ENCODE results near the gene LSP1.

Gene LSP1

DNA sequence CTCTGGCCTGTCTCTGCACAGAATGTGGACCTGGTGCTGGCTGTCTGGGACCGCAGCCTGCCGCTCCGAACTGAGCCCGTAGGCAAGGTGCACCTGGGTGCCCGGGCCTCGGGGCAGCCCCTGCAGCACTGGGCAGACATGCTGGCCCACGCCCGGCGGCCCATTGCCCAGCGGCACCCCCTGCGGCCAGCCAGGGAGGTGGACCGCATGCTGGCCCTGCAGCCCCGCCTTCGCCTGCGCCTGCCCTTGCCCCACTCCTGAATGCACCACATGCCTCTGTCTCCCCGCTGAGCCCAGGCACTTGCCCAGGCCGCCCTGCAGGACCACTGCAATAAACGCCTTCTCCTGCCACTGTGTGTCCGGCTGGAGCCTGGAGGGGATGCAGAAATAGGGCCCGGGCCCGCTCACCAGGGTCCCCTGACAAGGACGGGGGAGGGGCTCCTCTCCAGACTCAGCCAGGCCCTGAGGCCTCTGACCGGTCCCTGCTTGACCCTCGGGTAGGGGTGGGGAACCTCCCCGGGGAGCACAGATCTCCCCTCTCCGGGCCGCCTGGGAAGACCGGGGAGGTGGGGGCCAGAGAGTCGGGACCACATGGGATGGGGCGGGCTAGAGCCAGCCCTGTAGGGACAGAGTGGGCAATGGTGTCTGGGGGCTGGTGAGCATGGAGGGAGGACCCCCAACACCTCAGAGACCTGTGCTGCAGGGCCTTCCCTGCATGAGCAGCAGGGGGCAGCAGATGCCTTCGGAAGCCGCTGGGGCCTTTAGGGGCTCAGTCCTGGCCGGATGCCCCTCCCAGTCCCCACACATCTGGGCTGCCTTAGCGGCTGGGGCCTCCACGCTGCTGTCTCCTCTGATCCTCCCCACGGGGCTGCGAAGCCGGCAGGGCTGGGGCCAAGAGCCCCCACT lies 15.5 kb upstream of the LSP1 start:
- peak; percentile 74 to 85 (median 78) for DNase-seq

DNA sequence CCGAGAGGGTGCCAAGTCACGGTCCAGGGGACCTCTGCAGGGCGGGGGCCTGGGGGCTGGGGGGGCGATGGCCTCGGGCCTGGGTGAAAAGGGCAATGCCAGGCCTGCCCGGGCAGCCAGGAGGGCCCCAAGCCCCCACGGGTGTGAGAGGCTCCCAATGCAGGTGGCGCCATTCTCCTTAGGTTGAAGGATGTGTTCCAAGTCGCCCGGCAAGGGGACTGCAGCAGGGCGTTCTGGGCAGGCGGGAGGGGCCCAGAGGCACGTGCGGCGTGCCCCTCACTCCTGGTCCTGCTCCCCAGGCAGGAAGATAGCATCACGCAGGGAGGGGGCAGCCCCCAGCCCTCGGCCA lies 14.8 kb upstream of the LSP1 start:
- peak in 1 of 4 experiments; percentile 45 for DNase-seq

DNA sequence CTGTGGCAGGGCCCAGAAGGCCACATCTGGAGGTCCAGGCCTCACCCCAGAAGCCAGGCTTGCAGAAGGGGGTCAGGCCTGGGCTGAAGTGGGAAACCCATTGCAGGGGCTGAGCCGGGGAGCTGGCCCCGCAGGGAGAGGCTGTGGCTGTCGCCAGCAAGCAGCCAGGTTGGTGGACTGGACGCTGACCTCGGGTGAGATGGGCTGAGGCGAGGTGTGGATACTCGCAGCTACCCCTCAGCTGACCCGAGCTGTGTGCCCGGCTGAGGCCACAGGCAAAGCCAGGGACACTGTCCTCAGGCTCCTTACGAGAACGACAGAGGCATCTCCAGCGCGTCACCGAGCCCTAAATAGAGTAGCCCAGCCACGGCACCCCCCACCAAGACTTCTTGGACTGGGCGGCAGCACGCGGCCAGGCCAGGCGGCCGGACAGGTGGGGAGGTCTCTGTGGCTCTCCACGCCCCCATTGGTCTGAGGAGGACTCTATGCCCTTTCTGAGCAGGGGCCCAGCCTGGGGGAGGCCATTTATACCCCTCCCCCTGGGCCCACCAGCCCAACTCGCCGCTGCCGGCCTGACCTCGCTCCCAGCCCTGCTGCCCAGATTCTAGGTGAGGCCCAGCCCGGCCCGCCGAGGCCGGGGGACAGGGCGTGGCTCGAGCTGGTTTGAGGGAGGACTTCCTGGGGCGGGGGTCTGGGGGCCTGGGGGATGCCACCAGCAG lies 14.3 kb upstream of the LSP1 start, which contains the start of gene TNNI2:
TNNI2 (plus strand) TSS at position 556 of the 719 bp plus-strand sequence. CDS start 716 bp downstream, outside the sequence.
- DNase-seq, result no peak

DNA sequence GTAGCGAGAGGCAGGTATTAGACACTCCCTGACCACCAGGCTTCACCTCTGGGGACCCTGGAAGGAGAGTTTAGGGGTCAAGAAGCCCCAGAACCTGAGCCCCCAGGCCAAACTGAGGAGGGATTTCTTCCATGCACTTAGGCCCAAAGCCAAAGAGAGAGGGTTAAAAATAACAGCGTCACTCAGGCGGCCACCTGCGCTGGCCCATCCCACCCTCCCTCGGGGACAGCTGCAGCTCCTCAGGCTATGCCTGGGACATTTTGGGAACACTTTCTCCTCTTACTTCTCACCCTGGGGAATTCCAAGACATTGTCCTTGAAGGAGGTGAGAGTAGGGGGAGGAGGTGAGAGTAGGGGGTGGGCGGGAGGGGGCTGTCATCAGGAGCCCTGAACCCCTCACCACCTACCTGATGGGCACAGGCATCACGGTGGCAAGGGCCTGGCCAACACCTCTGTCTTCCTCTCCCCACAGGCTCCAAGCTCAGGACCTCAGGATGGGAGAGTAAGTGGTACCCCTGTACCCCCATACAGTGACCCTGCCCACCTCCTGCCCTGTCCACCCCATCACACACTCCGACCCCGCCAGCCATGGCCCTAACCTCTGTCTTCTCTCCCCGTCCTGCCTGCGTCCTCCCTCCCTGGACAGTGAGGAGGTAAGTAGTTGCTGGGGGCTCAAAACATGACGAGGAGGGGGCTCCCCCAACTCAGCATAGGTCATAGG lies 13.5 kb upstream of the LSP1 start:
- DNase-seq, result no peak

DNA sequence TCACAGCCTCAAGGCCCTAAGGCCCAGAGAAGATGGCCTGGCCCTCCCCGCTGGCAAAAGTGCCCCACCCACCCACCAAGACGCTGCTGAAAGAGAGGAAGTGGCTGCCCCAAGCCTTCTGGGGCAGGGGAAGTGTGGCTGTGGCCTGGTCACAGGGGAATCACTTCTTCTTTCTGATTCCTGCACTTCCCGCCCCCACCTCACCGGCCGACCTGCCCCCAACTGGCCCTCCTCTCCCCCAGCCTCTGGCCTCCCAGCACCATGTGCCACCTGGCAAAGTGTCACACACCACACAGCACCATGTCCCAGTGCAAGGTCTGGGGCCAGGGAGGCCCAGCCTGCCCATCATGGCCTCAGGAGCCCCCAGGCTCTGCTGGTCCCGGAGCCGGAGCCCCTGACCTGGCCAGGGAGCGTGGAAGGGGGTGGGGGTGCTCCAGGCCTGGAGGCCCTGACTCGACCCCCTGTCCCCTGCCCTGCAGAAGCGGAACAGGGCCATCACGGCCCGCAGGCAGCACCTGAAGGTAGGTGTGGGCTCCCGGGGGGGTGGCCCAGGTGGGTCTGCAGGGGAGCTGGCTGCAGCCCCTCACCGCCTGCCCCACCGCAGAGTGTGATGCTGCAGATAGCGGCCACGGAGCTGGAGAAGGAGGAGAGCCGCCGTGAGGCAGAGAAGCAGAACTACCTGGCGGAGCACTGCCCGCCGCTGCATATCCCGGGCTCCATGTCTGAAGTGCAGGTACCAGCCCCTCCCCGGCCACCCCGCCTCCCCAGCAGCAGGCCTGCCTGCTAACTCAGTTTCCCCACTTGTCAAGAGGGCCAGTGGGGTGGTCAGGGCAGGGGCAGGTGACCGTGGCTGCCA lies 12.7 kb upstream of the LSP1 start:
- DNase-seq, result peak; percentile 91 to 95 (median 94)

DNA sequence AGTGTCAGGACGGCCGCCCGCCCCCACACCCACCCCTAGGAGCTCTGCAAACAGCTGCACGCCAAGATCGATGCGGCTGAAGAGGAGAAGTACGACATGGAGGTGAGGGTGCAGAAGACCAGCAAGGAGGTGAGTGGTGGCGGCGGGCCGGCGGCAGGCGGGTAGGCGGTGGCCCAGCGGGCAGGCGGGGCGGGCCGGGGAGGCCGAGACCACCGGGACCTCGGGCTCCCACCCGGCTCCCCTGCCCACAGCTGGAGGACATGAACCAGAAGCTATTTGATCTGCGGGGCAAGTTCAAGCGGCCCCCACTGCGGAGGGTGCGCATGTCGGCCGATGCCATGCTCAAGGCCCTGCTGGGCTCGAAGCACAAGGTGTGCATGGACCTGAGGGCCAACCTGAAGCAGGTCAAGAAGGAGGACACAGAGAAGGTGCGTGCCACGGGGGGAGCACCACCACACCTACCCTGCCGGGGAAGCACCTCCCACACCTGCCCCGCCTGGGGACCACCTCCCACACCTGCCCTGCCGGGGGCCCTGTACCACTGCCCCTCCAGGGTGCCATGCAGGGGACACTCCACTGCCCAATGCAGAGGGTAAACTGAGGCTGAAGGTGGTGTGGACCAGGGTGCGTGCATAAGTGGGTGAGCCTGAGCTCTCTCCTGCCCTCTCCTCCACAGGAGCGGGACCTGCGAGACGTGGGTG lies 12.0 kb upstream of the LSP1 start:
- DNase-seq, result no peak

DNA sequence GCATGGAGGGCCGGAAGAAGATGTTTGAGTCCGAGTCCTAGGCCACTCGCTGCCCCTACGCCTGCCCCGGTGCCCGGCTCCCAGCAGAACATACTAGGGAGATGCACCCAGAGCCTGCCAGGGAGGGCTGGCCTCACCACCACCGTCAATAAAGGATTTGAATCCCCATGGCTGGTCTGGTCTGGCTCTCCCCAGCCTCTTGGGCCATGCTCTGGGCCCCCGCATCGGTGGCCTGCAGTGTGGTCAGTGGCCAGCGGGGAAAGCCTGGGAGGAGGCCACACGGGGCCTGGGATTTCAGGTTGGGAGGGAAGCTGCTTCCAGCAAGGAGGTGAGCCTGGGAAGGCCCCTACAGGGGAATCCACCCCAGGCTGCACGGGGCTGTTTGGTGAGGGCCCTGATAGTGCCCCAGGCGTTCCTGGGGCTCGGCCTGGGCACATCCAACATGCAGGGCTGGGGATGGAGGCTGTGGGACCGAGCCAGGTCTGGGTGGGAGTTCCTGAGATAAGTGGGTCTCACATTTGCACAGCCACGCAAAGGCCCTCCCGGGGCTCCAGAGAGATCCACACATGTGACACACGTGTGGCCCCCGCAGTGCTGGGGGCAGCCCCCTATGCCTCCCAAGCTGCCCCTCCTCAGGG lies 11.3 kb upstream of the LSP1 start:
- no peak for DNase-seq

DNA sequence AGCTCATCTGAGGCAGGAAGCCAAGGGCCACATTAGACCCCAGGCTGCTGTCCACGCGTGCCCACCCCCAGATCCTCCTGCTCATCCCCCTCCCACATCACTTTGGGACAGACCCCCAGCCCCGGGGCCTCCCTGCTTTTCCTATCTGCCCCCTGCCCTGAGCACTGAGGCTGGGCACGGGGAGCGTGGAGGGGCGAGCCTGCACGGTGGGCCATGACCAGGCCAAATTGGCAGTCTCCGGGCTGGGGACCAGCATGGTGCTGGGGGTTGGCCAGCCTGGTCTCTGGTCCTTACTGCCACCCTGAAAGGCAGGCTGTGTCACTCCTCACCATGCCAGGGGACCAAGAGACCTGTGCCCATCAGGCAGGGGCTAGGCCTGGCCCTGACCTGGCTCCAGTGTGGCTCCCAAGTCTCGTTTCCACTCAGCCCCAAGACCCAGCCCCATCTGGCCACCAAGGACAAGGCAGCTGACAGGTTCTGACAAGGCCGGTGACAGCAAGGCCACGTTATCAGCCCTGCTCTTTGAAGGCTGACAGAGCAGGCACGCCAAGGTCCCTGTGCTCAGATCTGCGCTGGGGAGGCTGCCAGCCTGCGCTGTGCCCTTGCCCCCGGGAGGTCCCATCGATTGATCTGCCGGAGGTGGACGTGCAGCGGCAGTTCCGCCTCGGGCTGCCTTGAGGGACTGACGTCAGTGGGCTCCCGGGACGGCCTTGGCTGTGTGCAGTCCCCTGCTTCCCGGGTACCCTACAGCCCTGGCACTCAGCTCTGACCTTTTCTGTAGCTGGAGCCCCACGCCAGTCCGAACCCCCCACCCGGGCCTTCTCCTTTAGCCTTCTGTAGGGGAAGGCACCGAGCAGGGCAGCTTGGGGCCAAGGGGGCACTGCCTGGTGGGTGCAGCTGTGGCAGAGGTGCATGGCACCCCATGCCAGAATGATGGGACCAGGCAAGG lies 10.5 kb upstream of the LSP1 start:
- no peak for DNase-seq

DNA sequence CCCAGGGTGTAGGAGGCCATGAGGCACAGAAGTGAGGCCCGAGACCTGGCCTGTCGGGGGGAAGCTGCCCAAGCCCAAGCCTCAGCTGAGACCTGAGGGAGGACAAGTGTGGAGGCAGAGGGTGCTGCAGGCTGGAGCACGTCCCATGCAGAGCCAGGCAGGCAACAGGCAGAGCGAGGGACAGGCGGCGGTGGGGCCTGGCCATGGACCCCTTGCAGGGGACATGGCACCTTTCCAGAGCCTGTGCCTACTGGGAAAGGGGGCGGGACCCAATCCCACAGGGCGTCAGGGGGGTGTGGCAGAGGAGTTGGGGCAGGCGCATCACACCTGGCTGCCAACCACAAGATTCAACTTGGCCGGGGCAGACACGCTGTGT lies 9.8 kb upstream of the LSP1 start:
- no peak for DNase-seq

DNA sequence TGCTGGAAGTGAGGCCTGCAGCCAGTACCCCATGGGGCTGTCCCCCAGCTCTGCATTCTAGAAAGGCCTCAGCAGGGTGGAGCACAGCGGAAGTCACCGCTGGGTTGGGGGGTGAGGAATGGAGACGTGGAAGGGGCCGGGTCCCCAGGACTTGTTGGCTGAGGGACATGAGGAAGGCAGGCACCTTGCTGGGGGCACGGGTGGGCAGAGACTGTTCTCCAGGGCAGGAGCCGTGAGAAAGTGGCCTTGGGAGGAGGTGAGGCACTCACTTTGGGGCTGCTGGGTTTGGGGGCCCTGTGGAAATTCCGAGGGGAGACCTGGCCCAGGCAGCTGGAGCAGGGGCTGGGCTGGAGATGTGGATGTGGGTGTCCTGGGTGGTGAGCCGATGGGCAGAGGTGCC lies 9.1 kb upstream of the LSP1 start:
- DNase-seq, result no peak

DNA sequence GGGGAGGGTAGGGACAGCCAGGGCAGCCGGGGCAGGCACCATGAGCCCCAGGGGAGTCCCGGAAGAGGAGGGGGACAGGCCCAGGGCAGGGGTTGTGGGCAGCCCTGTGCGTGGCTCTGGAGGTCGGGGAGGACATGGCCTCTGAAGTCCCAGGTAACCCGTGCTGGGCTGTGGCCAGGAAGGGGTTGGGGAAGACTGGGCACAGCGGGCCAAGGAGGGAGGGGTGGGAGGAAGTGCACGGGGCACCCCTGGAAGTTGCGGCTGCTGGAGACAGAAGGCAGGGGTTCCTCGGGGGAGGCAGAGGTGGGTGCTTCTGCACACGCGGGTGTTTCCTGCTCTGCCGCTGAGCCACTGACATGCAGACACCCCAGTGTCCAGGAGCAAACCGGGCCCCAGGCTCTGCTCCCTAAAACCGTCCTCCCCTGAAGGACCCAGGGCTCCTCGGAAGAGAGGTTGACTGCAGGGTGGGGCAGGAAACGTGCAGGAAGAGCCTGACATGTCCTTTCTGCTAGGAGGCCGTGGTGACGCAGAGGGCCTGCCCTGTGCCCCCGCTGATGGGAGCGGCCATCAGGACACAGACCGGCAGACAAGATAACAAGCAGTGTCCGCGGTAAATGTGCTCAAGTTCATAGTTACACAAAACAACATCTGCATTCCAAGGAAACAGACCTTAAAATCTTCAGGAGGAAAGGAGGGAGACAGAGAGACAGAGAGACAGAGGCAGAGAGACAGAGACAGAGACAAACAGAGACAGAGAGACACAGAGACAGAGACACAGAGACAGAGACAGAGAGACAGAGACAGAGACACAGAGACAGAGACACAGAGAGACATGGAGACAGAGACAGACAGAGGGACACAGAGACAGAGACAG lies 8.4 kb upstream of the LSP1 start:
- peak; percentile 69 to 84 (median 75) for DNase-seq

DNA sequence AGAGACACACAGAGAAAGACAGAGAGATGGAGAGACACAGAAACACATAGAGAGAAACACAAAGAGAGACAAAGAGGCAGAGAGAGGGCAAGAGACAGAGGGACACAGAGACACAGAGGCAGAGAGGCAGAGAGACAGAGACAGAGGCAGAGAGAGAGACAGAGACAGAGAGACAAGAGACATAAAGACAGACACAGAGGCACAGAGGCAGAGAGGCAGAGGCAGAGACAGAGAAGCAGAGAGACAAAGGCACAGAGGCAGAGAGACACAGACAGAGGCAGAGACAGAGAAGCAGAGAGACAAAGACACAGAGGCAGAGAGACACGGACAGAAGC lies 7.8 kb upstream of the LSP1 start:
- no peak for DNase-seq

DNA sequence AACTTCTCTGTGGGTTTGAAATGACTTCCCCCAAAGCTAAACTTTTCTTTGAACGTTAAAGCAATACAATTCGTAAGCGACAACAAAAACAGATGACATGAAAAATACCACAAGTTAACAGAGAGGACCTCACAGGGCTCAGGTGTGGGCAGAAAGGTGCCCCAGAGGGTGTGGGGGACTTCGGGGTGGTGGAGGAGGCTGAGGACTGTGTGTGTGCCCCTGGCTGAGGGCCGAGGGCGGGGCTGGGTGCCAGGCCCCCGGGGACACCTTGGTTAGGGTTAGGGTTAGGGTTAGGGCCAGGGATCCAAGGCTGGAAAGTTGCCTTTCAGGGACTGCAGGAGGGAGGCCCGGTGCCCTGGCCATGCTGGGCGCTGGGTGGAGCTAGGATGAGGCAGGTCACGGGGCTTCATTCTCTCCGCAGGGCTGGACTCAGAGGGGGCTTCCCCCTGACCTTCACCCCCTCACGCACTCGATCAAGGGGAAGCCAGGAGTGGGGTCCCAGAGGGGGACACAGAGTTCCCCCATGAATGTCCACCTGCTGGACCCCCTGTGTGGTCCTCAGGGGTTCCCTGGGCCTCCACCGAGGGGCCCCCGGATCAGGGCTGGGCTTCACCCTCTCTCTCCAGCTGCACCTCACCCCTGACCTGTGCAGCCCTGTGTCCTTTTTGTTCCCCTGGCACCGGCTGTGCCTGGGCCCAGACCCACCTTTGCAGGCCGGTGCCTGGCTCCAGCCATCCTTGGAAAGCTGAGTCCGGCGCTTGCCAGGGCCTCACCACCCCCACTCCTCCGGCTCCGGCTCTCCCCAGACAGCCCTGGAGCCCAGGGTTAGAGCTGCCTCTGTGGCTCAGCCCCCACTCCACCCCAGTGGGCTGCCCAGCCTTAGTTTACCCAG lies 7.1 kb upstream of the LSP1 start:
- DNase-seq, result no peak

DNA sequence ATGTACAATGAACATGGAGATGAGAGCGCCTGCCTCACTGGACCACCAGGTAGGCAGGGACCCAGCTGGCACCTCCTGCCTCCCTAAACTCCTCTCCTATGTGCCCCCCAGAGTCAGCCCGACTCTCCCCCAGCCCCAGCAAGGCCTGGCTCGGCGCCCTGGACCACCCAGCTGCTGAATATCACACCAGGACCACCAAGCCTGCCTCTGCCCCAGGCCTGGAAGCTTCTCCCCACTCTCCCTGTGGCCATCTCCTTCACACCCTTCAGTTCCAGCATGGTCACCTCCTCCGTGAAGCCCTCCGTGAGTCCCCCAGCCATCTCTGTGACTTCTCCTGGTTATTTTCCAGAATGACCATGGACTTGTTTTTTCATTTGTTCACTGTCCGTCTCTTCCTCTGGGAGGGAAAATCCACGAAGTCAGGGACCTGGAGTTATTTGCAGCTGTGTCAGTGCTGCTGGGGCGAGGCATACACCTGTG lies 6.4 kb upstream of the LSP1 start:
- DNase-seq, result no peak

DNA sequence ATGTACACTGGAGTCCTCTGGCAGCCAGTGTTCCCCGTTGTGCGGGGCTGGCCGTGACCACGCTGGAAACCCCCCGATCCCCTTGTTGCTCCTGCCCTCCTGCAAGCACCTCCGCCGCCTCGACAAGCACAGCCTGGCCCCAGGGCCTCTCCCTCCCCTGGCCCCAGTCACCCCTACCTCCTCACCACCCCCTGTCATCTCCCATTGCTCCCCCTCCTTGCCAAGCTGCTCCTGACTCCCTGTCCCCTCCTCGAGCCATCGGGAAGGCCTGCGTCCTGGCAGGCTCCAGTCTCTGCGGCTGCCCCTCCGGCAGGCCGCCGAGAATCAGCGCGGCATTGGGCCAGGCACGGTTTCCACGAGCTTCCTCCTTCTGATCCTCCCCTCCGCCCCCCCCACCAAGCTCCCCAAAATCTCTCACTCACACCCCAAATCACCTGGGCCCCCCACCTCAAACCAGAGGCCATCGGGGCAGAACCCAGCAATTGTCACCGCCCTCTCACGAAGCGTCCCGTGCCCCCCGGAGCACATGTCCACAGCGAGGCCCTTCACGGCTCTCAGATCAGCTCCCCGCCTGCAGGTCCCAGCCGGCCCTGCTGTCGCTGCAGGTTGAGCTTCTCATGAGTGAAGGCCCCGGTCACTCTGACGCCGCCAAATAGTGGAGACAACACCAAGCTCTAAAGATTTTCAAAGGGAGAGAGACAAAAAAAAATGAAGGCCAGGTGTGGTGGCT lies 5.7 kb upstream of the LSP1 start:
- no peak for DNase-seq

DNA sequence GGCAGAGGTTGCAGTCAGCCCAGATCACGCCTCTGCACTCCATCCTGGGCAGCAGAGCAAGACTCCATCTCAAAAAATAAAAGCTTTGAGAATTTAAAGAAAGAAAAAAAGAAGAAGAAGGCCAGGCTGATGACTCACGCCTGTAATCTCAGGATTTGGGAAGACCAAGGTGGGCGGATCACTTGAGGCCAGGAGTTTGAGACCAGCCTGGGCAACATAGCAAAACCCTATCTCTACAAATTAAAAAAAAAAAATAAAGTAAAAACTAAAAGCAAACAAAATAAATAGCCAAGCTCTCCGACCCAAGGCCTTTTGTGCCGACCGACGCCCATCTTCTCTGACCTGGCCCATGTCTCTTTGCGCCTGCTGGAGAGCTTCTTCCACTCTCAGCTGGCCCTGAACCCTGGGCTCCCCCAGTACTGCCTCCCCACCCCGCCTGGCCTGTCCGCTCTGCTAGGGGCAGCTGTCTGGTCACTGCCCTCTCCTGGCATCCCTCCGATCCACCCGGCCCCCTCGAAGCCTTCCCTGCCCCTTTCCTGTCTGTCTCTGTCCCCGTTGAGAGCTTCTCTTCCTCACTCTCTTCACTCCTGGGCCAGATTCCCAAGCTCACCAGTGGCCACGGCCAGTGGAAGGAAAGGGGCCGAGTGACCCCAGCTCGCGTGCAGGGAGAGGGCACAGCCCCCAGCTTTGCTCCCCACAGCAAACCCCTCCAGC lies 4.8 kb upstream of the LSP1 start:
- peak; percentile 25 to 58 (median 50) for DNase-seq

All from suppressor macrophage (primary cell).